Activated CD8-positive, alpha-beta T cell treated with anti-CD3 and anti-CD28 coated beads, Interleukin-2, amount 10 ng/mL, durations not matched to agents 7 days and 5 days (primary cell): ENCODE results near the gene TNFRSF19. TPM values are rescaled to one million over a fixed set of nuclear protein-coding genes. Genes with fewer than 3 reads are reported as not detected.

Source experiments
- ATAC-seq: fragments of 150-1000 bp; cut with Tn5 transposase; one replicate; pipeline ENCODE4 v1.10.0; 2021; ENCODE audit warnings: moderate library complexity
- CTCF ChIA-PET: fragments of 350-600 bp; sonication (Branson Sonifier 250); formaldehyde crosslinking; loops from one replicate; lab custom pipeline; 2021; ENCODE audit warnings: antibody characterized with exemption; lab: Charles Lee
- POLR2A ChIA-PET: fragments of 350-600 bp; sonication (Branson Sonifier 250); formaldehyde crosslinking; loops from one replicate; lab custom pipeline; 2021; ENCODE audit warnings: antibody characterized with exemption; lab: Charles Lee
- DNase-seq: peaks from one replicate; pipeline ENCODE4 v3.0.0-alpha.2; 2020
- H3K27ac Mint-ChIP-seq: one replicate; pipeline ENCODE4 v1.8.0; 2021; ENCODE audit warnings: mild to moderate bottlenecking, mixed read lengths
- H3K27me3 Mint-ChIP-seq: one replicate; pipeline ENCODE4 v1.8.0; 2021; ENCODE audit warnings: low read depth, mixed read lengths
- H3K36me3 Mint-ChIP-seq: one replicate; pipeline ENCODE4 v1.8.0; 2021; ENCODE audit warnings: low read depth, mixed read lengths
- H3K4me1 Mint-ChIP-seq: one replicate; pipeline ENCODE4 v1.8.0; 2021; ENCODE audit warnings: low read depth, mixed read lengths
- H3K4me3 Mint-ChIP-seq: one replicate; pipeline ENCODE4 v1.8.0; 2021; ENCODE audit warnings: mild to moderate bottlenecking, mixed read lengths
- H3K9me3 Mint-ChIP-seq: one replicate; pipeline ENCODE4 v1.8.0; 2022; ENCODE audit warnings: mixed read lengths; ENCODE audit not compliant: insufficient read depth
- total RNA-seq, 2 experiments: library from RNA; stranded (reverse); gene quantifications; one replicate each; pipeline ENCODE4 v1.2.3, GENCODE V29; 2021

Gene TNFRSF19
- total RNA-seq, 2 experiments from 2014 or later: 0.11 TPM; not detected in 1

GRCh38 chr13:23703246-23703860, 133.1 kb downstream of the TNFRSF19 start:
- CTCF ChIA-PET: interaction anchor here (0.6 to 0.7 kb wide), 2 partner anchors 16 to 42 kb away, joined by 3 to 4 read pairs; no protein-coding TSS in a partner anchor
- no peaks in the 10 kb centered on the region for H3K27me3 Mint-ChIP-seq
- ATAC-seq (no peak), DNase-seq (no peak)
- H3K9me3 Mint-ChIP-seq: no peaks in the 10 kb centered on the region
- H3K4me3 Mint-ChIP-seq: no peak overlapping the region
- H3K27ac Mint-ChIP-seq: no peak overlapping the region
- no peaks in the 10 kb centered on the region for H3K36me3 Mint-ChIP-seq
- POLR2A ChIA-PET: no interaction called here
- no peaks in the 10 kb centered on the region for H3K4me1 Mint-ChIP-seq

GRCh38 chr13:23705583-23705982, 135.4 kb downstream of the TNFRSF19 start:
- ChIA-PET POLR2A (no interaction called here), CTCF (no interaction called here)
- ATAC-seq: no peak
- Mint-ChIP-seq H3K36me3 (no peaks in the 10 kb centered on the region), H3K4me3 (no peak overlapping the region), H3K27me3 (no peaks in the 10 kb centered on the region), H3K9me3 (no peaks in the 10 kb centered on the region), H3K27ac (no peak overlapping the region), H3K4me1 (no peaks in the 10 kb centered on the region)
- no peak for DNase-seq

- H3K27ac Mint-ChIP-seq: no peak overlapping the region
- no peaks in the 10 kb centered on the region for H3K36me3 Mint-ChIP-seq
- no peak overlapping the region for H3K4me3 Mint-ChIP-seq
- H3K27me3 Mint-ChIP-seq: peaks cover 6% of the 10 kb centered on the region
- ChIA-PET POLR2A (no interaction called here), CTCF (interaction anchor here (0.6 to 2.0 kb wide), 5 partner anchors 9 to 238 kb away, joined by 3 to 6 read pairs (median 3); no protein-coding TSS in a partner anchor)
- no peaks in the 10 kb centered on the region for H3K9me3 Mint-ChIP-seq
- ATAC-seq (no peak), DNase-seq (no peak)
- H3K4me1 Mint-ChIP-seq: no peaks in the 10 kb centered on the region
Observed at GRCh38 chr13:23707674-23708073, 137.5 kb downstream of the TNFRSF19 start.

GRCh38 chr13:23709536-23709935, 139.3 kb downstream of the TNFRSF19 start:
- ChIA-PET CTCF (no interaction called here), POLR2A (no interaction called here)
- H3K27ac Mint-ChIP-seq: no peak overlapping the region
- ATAC-seq (no peak), DNase-seq (no peak)
- no peaks in the 10 kb centered on the region for H3K4me1 Mint-ChIP-seq
- no peak overlapping the region for H3K4me3 Mint-ChIP-seq
- peaks cover 21% of the 10 kb centered on the region for H3K27me3 Mint-ChIP-seq
- no peaks in the 10 kb centered on the region for H3K36me3 Mint-ChIP-seq
- no peaks in the 10 kb centered on the region for H3K9me3 Mint-ChIP-seq

- ChIA-PET CTCF (no interaction called here), POLR2A (no interaction called here)
- H3K4me3 Mint-ChIP-seq: no peak overlapping the region
- no peaks in the 10 kb centered on the region for H3K36me3 Mint-ChIP-seq
- peaks cover 23% of the 10 kb centered on the region for H3K27me3 Mint-ChIP-seq
- H3K4me1 Mint-ChIP-seq: no peaks in the 10 kb centered on the region
- ATAC-seq (no peak), DNase-seq (no peak)
- H3K9me3 Mint-ChIP-seq: no peaks in the 10 kb centered on the region
- no peak overlapping the region for H3K27ac Mint-ChIP-seq
Observed at GRCh38 chr13:23710366-23710765, 140.2 kb downstream of the TNFRSF19 start.

- H3K9me3 Mint-ChIP-seq: no peaks in the 10 kb centered on the region
Observed at GRCh38 chr13:23711355-23711754, 141.1 kb downstream of the TNFRSF19 start.

GRCh38 chr13:23714672-23715071, 144.5 kb downstream of the TNFRSF19 start:
- DNase-seq (no peak), ATAC-seq (no peak)
- peaks cover 23% of the 10 kb centered on the region for H3K27me3 Mint-ChIP-seq
- POLR2A ChIA-PET: no interaction called here
- H3K9me3 Mint-ChIP-seq: no peaks in the 10 kb centered on the region
- no peaks in the 10 kb centered on the region for H3K36me3 Mint-ChIP-seq
- H3K4me3 Mint-ChIP-seq: no peak overlapping the region
- H3K27ac Mint-ChIP-seq: no peak overlapping the region
- peaks cover 2% of the 10 kb centered on the region for H3K4me1 Mint-ChIP-seq
- CTCF ChIA-PET: no interaction called here

More at GRCh38 chr13:23711355-23711754, 141.1 kb downstream of the TNFRSF19 start:
- ChIA-PET CTCF (no interaction called here), POLR2A (no interaction called here)
- Mint-ChIP-seq H3K27me3 (peaks cover 23% of the 10 kb centered on the region), H3K36me3 (no peaks in the 10 kb centered on the region), H3K4me3 (no peak overlapping the region), H3K4me1 (no peaks in the 10 kb centered on the region), H3K27ac (no peak overlapping the region)
- ATAC-seq (no peak), DNase-seq (no peak)

- ChIA-PET POLR2A (no interaction called here), CTCF (no interaction called here)
- ATAC-seq (no peak), DNase-seq (no peak)
- H3K9me3 Mint-ChIP-seq: no peaks in the 10 kb centered on the region
- peaks cover 2% of the 10 kb centered on the region for H3K4me1 Mint-ChIP-seq
- H3K4me3 Mint-ChIP-seq: no peak overlapping the region
- no peaks in the 10 kb centered on the region for H3K36me3 Mint-ChIP-seq
- peaks cover 23% of the 10 kb centered on the region for H3K27me3 Mint-ChIP-seq
- H3K27ac Mint-ChIP-seq: no peak overlapping the region
Observed at GRCh38 chr13:23715092-23715761, 145.0 kb downstream of the TNFRSF19 start.

GRCh38 chr13:23715762-23716235, 145.6 kb downstream of the TNFRSF19 start:
- DNase-seq: no peak
- POLR2A ChIA-PET: no interaction called here
- Mint-ChIP-seq H3K4me3 (no peak overlapping the region), H3K4me1 (peaks cover 2% of the 10 kb centered on the region), H3K27me3 (peaks cover 23% of the 10 kb centered on the region), H3K9me3 (no peaks in the 10 kb centered on the region), H3K27ac (no peak overlapping the region), H3K36me3 (no peaks in the 10 kb centered on the region)
- CTCF ChIA-PET: no interaction called here
- no peak for ATAC-seq

- ATAC-seq: no peak
- Mint-ChIP-seq H3K27ac (no peak overlapping the region), H3K4me3 (no peak overlapping the region), H3K4me1 (peaks cover 2% of the 10 kb centered on the region), H3K36me3 (no peaks in the 10 kb centered on the region), H3K27me3 (peaks cover 23% of the 10 kb centered on the region), H3K9me3 (no peaks in the 10 kb centered on the region)
- ChIA-PET POLR2A (no interaction called here), CTCF (no interaction called here)
- no peak for DNase-seq
Observed at GRCh38 chr13:23716401-23716800, 146.2 kb downstream of the TNFRSF19 start.

- Mint-ChIP-seq H3K27me3 (peaks cover 6% of the 10 kb centered on the region), H3K9me3 (no peaks in the 10 kb centered on the region), H3K27ac (no peak overlapping the region), H3K4me3 (no peak overlapping the region), H3K4me1 (peaks cover 2% of the 10 kb centered on the region), H3K36me3 (no peaks in the 10 kb centered on the region)
- ATAC-seq (no peak), DNase-seq (no peak)
- POLR2A ChIA-PET: interaction anchor here (0.8 kb wide), 1 partner anchor 158 kb away, joined by 3 read pairs; no protein-coding TSS in a partner anchor
- CTCF ChIA-PET: interaction anchor here (1.2 kb wide), 1 partner anchor 11 kb away, joined by 3 read pairs; no protein-coding TSS in a partner anchor
Observed at GRCh38 chr13:23718996-23719395, 148.8 kb downstream of the TNFRSF19 start.

GRCh38 chr13:23722726-23723453, 152.7 kb downstream of the TNFRSF19 start:
- ChIA-PET CTCF (interaction anchor here (1.4 kb wide), 1 partner anchor 19 kb away, joined by 3 read pairs; no protein-coding TSS in a partner anchor), POLR2A (no interaction called here)
- Mint-ChIP-seq H3K4me1 (peaks cover 2% of the 10 kb centered on the region), H3K9me3 (no peaks in the 10 kb centered on the region), H3K36me3 (no peaks in the 10 kb centered on the region), H3K27me3 (no peaks in the 10 kb centered on the region), H3K4me3 (no peak overlapping the region), H3K27ac (no peak overlapping the region)
- DNase-seq (no peak), ATAC-seq (no peak)
